K562 (cell line): ENCODE measurements around the gene ELK4. TPM values are rescaled to one million over a fixed set of nuclear protein-coding genes. Genes with fewer than 3 reads are reported as not detected.

Experiments used
- ESRRB ChIP-seq: fragments of 250-450 bp; sonication (Bioruptor Pico); IDR thresholded peaks from 2 replicates; pipeline ENCODE4 v1.5.0; 2020; ENCODE audit warnings: mild to moderate bottlenecking, moderate library complexity, borderline replicate concordance
- FOXM1 ChIP-seq, 2 experiments: fragments of 450-650 bp in 1 of 2; sonication (generic) in 1 of 2; formaldehyde crosslinking in 1 of 2; IDR thresholded peaks; 2 replicates each; pipeline versions ENCODE4 v1.6.1 to v1.9.0; 2017 to 2022; ENCODE audit warnings: low read depth in 2 of 2, mild to moderate bottlenecking in 2 of 2, missing genetic modification reagents in 1 of 2, moderate library complexity in 1 of 2
- HBP1 ChIP-seq: fragments of 450-650 bp; formaldehyde crosslinking; IDR thresholded peaks from 2 replicates; pipeline ENCODE4 v1.4.0; 2022; ENCODE audit warnings: missing genetic modification characterization
- HDGF ChIP-seq: fragments of 450-650 bp; IDR thresholded peaks from 2 replicates; pipeline ENCODE4 v1.6.1; 2016
- HMBOX1 ChIP-seq: sonication (generic); IDR thresholded peaks from 2 replicates; pipeline ENCODE4 v1.6.1; 2016
- HNRNPL ChIP-seq: fragments of 200-400 bp; formaldehyde crosslinking; IDR thresholded peaks from 2 replicates; pipeline ENCODE4 v1.6.1; 2017; ENCODE audit warnings: low read depth, mild to moderate bottlenecking, low read length
- KLF1 ChIP-seq: fragments of 450-650 bp; IDR thresholded peaks from 2 replicates; pipeline ENCODE4 v1.6.1; 2016; ENCODE audit warnings: missing genetic modification characterization, missing compliant biosample characterization
- MLLT1 ChIP-seq, 2 experiments: fragments of 450-650 bp; IDR thresholded peaks; 2 replicates each; pipeline ENCODE4 v1.6.1; 2016
- NFIC ChIP-seq: fragments of 450-650 bp; IDR thresholded peaks from 2 replicates; pipeline ENCODE4 v1.6.1; 2017; ENCODE audit warnings: mild to moderate bottlenecking, inconsistent platforms
- NR2C1 ChIP-seq, 2 experiments: fragments of 450-650 bp; IDR thresholded peaks; 2 replicates each; pipeline ENCODE4 v1.6.1; 2017; ENCODE audit warnings: mild to moderate bottlenecking in 2 of 2, antibody characterized with exemption in 1 of 2, inconsistent platforms in 1 of 2, missing compliant biosample characterization in 1 of 2, missing genetic modification characterization in 1 of 2
- NRF1 ChIP-seq, 2 experiments: fragments of 450-650 bp; IDR thresholded peaks in 1 of 2; conservative IDR thresholded peaks in 1 of 2; 2 replicates each; pipeline ENCODE4 v1.6.1; 2014; ENCODE audit warnings: mild to moderate bottlenecking in 2 of 2
- PCBP1 ChIP-seq: fragments of 200-400 bp; formaldehyde crosslinking; IDR thresholded peaks from 2 replicates; pipeline ENCODE4 v1.6.1; 2018; ENCODE audit warnings: mild to moderate bottlenecking, low read depth, low read length; ENCODE audit not compliant: poor library complexity, severe bottlenecking
- RFX5 ChIP-seq: IDR thresholded peaks from 2 replicates; pipeline ENCODE4 v1.6.1; 2011; ENCODE audit warnings: low read depth, mild to moderate bottlenecking, improper control_type of control experiment, low read length
- SIN3A ChIP-seq, 2 experiments: fragments of 150-350 bp in 1 of 2; IDR thresholded peaks; 2 replicates each; pipeline ENCODE4 v1.6.1; 2011 to 2016; ENCODE audit warnings: borderline replicate concordance in 2 of 2, low read depth in 2 of 2, low read length in 2 of 2, mild to moderate bottlenecking in 2 of 2, moderate library complexity in 2 of 2; ENCODE audit not compliant: control insufficient read depth in 1 of 2
- U2AF2 ChIP-seq: fragments of 200-400 bp; formaldehyde crosslinking; optimal IDR thresholded peaks from 2 replicates; pipeline ENCODE3; 2017; ENCODE audit warnings: low read depth, mild to moderate bottlenecking, low read length
- ZFPM2 ChIP-seq: fragments of 250-450 bp; sonication (Bioruptor Pico); IDR thresholded peaks from 2 replicates; pipeline ENCODE4 v1.5.1; 2022; ENCODE audit warnings: mild to moderate bottlenecking
- ZNF384 ChIP-seq: IDR thresholded peaks from 2 replicates; pipeline ENCODE4 v1.6.1; 2012; ENCODE audit warnings: low read depth, low read length, improper control_type of control experiment
- ZNF592 ChIP-seq: fragments of 450-650 bp; IDR thresholded peaks from 2 replicates; pipeline ENCODE4 v1.6.1; 2017; ENCODE audit warnings: antibody characterized with exemption, mild to moderate bottlenecking
- ZNF764 ChIP-seq: fragments of 250-450 bp; sonication (Bioruptor Pico); IDR thresholded peaks from 2 replicates; pipeline ENCODE4 v1.4.0; 2020; ENCODE audit warnings: low read depth, mild to moderate bottlenecking, moderate library complexity
- polyA plus RNA-seq, 8 experiments: library from polyadenylated mRNA; depleted of rRNA in 4 of 8; stranded (reverse) in 5 of 8; unstranded in 3 of 8; fragments of >200 nt; fragmentation: Nextera tagmentation in 2 of 8; fragmentation: Illumina TruSeq in 1 of 8; extraction: Ambion mirVana in 2 of 8; extraction: Trizol in 1 of 8; gene quantifications; 2 replicates each; pipeline versions ENCODE4 v1.2.1 to v1.2.3, GENCODE V29; 2011 to 2014; ENCODE audit warnings: inconsistent platforms in 1 of 8, missing spikeins in 1 of 8
- total RNA-seq, 7 experiments: library from RNA; depleted of rRNA in 6 of 7; stranded (reverse); fragments of >200 nt in 6 of 7; fragmentation: Illumina TruSeq in 2 of 7; extraction: Trizol in 2 of 7; gene quantifications; 2 replicates each; pipeline versions ENCODE4 v1.2.1 to v1.2.3, GENCODE V29; 2011 to 2021; ENCODE audit warnings: low replicate concordance in 1 of 7

Gene ELK4
- total and polyA plus RNA-seq, 9 of the 15 experiments (the other 6 are each of a cell fraction or from before 2014, with no cell fraction given) = 2.0 to 21.7 (median 9.2) TPM

- no peak for TF ChIP-seq HBP1 (CRISPR knock-in tag)
- no peak for TF ChIP-seq U2AF2
- no peak for TF ChIP-seq FOXM1 (IDR thresholded peaks at IDR 0.05; ENCODE audit: low read depth)
- peak; percentile 63; the same call in 1 of the 2 replicates for TF ChIP-seq FOXM1 (CRISPR knock-in tag; IDR thresholded peaks at IDR 0.05; ENCODE audit: low read depth)
- no peak for TF ChIP-seq NR2C1 (IDR thresholded peaks at IDR 0.05)
- TF ChIP-seq NR2C1 (tag; IDR thresholded peaks at IDR 0.05) = no peak
- no peak for TF ChIP-seq HMBOX1
- no peak for TF ChIP-seq SIN3A (IDR thresholded peaks at IDR 0.05; ENCODE audit: borderline replicate concordance in 2 of 2, control insufficient read depth in 1 of 2, low read depth in 2 of 2, low read length in 2 of 2)
- TF ChIP-seq ZNF764 (CRISPR knock-in tag) = no peak
- TF ChIP-seq PCBP1 = no peak
- no peak for TF ChIP-seq RFX5
- TF ChIP-seq ESRRB (CRISPR knock-in tag) = no peak
- TF ChIP-seq NRF1 (conservative IDR thresholded peaks at IDR 0.05 in 1 of 2, IDR thresholded peaks at IDR 0.05 in 1 of 2) = peak; percentile 35 to 40; a peak in 2 of 4 replicates
- 0 out of 2 replicates have a peak, but pooled peaks have one; percentile 23 for TF ChIP-seq NFIC
- no peak for TF ChIP-seq ZFPM2 (CRISPR knock-in tag)
- no peak for TF ChIP-seq ZNF592
- TF ChIP-seq ZNF384 = no peak; the same call in 1 of the 2 replicates
- TF ChIP-seq MLLT1 (IDR thresholded peaks at IDR 0.05) = peak in 1 of 2 experiments; percentile 36; a peak in 1 of 4 replicates
- no peak for TF ChIP-seq HNRNPL
- no peak for TF ChIP-seq KLF1 (tag)
- TF ChIP-seq HDGF = no peak
Measured at GRCh38 chr1:205631010-205631767, 622 bp downstream of the ELK4 start (continued).
